NCI-H128 (cell line): ENCODE measurements around the gene BSX.

Experiments
- DNase-seq: peaks from one replicate; lab custom pipeline; 2025; ENCODE audit not compliant: unreplicated experiment; lab: John Stamatoyannopoulos, UW

Gene BSX

GRCh38 chr11:122981388-122982264 lies at the start of gene BSX:
TSS of gene BSX (minus strand) at chr11:122981834. CDS start at chr11:122981671, 163 bp downstream.
- no peak for DNase-seq

GRCh38 chr11:123030517-123030916 lies 48.9 kb upstream of the BSX start:
- DNase-seq: no peak

- peak; percentile 7 for DNase-seq
These were observed 39.3 kb upstream of the BSX start for GRCh38 chr11:123020968-123021367.

- DNase-seq: no peak
These were observed 37.1 kb upstream of the BSX start for GRCh38 chr11:123018702-123019101.

- no peak for DNase-seq
These were observed 29.9 kb upstream of the BSX start for GRCh38 chr11:123011510-123011909.

GRCh38 chr11:123006860-123007542 lies 25.4 kb upstream of the BSX start:
- no peak for DNase-seq

GRCh38 chr11:123000721-123001120 lies 19.1 kb upstream of the BSX start:
- no peak for DNase-seq

GRCh38 chr11:122998727-122999366 lies 17.2 kb upstream of the BSX start:
- no peak for DNase-seq

- DNase-seq: no peak
These were observed 13.9 kb upstream of the BSX start for GRCh38 chr11:122995526-122995925.

- peak; percentile 19 for DNase-seq
These were observed 2.8 kb upstream of the BSX start for GRCh38 chr11:122984186-122985011.

- DNase-seq: no peak
These were observed 2.0 kb upstream of the BSX start for GRCh38 chr11:122983438-122984185.

- no peak for DNase-seq
These were observed 1.6 kb downstream of the BSX start for GRCh38 chr11:122979815-122980595.

GRCh38 chr11:122979103-122979814 lies 2.4 kb downstream of the BSX start:
- DNase-seq: no peak

GRCh38 chr11:122978299-122978620 lies 3.4 kb downstream of the BSX start:
- DNase-seq: no peak

- DNase-seq: no peak
These were observed 4.0 kb downstream of the BSX start for GRCh38 chr11:122977470-122978298.

- DNase-seq: no peak
These were observed 4.7 kb downstream of the BSX start for GRCh38 chr11:122976734-122977469.

GRCh38 chr11:122976061-122976733 lies 5.4 kb downstream of the BSX start:
- no peak for DNase-seq
